Inflammatory macrophage treated with lipopolysaccharide for 1 hour (primary cell): ENCODE results near the gene ATRIP.
"Not testable (repeated sequence)": the region's sequence is repeated elsewhere in the genome, so short reads cannot be mapped to it uniquely, and the experiment has no call there.

ENCODE experiments used
- DNase-seq, 2 donors: peaks; one replicate each; pipeline ENCODE4 v3.0.0-alpha.2; 2020 to 2022

Gene ATRIP

GRCh38 chr3:48446425-48447193 lies at the start of gene ATRIP:
ATRIP (plus strand) TSS chr3:48446737; CDS start chr3:48446846, 109 bp downstream.
- DNase-seq = peak; percentile 80 to 92

DNA sequence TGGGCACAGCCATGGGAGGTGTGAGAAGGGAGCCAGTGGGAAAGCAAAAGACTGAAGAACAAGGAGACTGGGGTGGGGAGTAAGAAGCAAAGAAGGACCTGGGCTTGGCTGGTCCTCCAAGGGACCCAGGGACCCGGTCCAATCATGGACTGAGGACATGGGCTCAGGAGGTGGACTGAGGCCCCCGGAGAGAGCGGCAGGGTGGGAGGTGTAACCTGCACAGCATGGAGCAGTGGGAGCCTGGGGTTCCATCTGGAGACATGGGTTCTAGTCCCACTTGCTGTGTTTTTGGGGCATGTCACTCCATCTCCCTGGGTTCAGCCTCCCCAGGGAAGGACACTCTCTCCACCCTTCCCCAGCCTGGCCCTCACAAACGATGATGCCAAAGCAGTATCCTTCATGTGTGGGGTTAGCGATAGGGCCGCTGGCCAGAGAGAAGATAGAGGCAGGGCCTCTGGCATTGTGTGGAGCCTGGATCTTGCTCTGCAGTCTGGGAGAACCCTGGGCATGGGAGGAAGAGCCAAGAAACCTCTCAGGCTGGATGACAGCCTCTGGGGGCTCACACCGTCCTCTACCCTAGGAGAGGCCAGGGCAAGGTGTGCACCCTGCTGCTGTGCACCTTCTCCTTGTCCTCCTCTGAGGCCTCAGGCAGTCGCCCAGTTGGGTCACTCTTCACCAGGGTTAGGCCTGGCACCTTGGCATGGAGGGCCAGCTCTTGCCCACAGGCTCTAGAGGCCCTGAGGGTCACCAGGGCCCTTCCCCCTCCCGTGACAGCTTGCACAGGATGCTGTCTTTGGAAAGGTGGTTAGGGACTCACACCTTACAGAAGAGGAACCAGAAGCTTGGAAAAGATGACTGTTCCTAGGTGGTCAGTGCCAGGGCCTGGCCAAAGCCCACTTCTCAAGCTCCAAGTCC lies 48.5 kb upstream of the ATRIP start:
- DNase-seq = no peak

GRCh38 chr3:48398701-48399386 lies 47.7 kb upstream of the ATRIP start:
- no peak for DNase-seq

DNA sequence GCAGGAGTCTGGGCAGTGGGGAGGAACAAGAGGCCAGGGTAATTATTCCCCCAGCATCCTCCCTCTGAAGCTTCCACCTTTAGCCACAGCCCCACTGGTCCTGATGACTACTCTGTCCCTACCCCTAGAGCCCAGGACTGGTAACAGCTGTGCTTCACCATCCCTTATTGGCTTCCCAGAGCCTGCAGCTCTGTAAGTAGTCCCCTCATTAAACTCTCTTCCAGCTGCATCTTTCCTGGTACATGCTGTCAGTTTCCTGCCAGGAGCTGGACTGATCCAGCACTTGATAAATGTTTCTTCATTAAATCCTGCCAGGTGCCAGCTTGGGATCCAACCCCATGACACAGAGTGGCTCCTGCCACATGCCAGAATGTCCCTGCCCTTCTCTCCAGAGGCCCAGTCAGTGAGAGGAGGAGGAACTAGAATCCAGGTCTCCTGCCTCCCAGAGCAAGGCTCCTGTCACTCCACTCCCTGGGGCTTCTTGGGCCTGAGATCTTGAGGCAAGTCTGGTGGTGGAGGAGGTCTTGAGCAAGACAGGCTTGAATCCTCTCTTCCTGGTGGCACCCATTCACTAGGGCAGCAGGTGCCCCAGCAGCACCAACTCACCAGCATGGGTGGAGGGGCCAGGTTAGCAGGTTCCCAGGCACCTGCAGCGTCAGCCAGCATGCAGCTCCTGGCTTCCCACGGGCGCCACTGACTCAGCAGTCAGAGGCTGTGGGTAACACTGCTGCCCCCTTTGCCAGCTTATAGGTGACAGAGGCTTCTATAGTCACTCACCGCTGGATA lies 47.0 kb upstream of the ATRIP start:
- DNase-seq = no peak

GRCh38 chr3:48400824-48401433 lies 45.6 kb upstream of the ATRIP start:
- peak; percentile 28 to 61 for DNase-seq

DNA sequence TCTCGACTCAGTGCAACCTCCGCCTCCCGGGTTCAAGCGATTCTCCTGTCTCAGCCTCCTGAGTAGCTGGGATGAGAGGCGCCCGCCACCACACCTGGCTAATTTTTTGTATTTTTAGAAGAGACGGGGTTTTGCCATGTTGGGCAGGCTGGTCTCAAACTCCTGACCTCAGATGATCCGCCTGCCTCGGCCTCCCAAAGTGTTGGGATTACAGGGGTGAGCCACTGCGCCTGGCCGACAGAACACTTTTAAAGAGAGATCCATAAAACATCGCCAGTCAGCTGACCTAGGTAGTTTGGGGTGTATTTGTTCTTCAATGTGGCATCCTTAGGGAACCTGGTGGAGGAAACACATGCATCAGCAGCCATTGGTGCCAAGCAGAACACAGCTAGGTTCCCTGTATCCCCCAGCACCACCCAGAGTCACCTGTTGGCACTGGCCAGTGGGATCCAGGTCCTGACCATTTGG lies 45.1 kb upstream of the ATRIP start:
- DNase-seq = not testable (repeated sequence)

- DNase-seq = no peak
These were observed 44.2 kb upstream of the ATRIP start for GRCh38 chr3:48402281-48402732.

DNA sequence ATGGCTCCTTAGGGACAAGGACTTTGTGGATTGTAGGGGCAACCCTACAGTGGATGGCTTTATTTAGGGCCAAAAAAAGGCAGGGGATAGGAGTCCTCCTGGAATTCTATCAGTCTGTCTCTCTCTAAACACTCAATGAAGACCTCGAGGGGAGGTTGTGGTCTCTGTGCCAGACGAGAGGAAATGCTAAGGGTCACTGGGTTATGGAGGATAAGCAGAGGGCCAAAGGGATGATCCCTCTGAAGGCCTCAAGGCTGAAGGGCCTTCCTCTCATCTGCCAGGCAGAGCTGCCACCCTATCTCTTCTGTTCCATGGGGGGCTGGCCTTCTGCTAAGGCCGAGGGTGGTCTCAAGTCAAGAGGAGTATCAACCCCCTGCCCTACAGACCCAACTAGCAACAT lies 43.6 kb upstream of the ATRIP start:
- DNase-seq = no peak

DNA sequence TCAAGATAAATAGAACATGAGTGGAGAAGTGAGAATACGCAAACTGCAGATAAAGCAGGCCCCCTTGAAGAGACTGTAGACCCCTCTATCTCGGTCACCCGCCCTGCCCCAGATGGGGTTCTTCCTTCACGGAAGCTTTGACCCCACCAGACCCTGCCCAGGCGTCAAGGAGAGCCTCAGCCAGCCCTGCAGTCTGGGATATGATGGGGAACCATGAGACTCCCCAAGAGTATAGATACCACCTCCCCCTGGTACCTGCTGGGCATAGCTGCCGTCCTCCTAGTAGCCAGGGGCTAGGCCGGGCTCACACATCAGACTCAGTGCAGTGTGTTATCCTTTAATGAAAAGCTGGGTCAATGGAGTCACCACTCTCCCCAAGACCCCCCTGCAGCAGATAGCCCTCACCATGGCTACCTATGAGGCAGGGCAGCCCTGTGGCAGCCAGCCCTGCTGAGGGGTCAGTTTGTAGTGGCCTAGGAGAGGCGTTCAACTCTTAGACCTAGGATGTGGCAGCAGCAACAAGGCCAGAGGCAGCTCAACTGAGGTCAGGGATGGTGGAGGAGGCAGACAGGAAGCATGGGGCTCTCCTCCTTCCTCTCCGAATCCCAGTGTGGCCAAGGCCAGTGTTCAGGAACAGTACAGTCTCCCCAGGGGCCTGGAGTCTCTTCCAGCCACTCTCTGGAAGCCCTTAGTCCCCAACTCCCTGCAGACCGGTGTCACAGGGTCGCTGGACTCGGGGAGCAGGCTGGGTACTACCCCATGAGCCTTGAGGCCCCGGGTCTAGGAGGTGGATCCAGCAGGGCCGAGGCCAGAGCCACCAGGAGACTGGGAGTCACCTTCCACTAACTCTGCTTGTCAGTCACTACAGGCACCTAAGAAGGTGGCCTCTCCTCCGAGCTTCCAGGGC lies 42.8 kb upstream of the ATRIP start:
- DNase-seq = no peak

DNA sequence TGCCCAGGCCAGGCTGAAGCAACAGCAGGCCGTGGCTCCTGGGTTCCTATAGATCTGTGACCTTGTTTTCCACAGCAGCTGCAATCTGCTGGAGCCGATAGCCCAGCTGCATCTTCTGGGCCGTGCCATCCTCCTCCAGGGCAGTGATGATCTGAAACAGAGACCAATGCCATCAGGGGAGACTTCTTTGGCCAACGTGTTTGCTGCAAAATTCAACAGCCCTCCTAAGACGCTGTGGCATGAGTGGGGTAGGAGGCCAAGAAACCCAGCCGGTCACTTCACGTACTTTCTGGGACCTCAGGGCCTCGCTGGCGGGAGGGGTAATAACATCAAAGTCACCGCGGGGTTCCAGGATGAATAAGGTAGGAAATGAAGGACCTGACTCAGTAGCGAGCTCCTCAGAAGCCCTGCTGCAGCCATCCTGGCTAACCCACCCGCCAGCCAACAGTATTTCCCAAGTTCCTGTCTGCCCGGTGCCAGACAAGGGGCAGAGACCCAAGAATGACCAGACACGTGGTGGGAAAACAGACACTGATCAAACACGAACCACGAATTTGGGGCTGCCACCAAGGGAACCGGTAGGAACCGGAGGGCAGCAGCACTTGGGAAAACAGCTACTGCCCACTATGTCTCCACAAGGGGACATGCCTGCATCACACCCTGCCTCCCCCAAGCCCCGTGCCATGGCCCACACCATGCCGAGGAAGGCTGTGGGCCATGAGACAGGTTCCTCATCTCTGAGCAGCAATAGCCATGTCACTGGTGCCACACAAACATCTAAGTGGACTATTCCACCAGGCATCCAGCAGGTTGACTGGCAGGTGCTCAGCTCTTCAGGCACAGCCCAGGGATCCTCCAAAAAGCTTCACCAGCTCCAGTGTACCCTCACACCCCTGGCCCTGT lies 41.8 kb upstream of the ATRIP start:
- no peak for DNase-seq

GRCh38 chr3:48405343-48405881 lies 41.1 kb upstream of the ATRIP start:
- no peak for DNase-seq

DNA sequence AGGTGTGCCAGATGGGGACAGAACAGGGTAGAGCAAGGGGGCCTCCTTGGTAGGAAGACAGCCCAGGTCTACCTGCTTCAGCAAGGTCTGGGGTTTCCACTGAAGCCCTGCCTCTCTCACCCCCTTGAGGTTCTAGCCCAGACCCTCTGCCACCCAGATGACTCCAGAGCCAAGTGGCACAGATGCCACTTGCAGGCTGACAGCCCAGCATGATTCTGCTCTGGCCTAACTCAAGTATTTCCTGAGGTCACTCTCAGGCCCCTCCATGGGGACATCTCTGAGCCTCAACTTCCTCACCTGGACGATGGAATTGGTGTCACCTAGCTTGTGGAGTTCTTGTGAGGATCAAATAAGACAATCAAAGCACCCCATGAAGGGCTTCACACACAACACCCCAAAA lies 40.6 kb upstream of the ATRIP start:
- DNase-seq = no peak

DNA sequence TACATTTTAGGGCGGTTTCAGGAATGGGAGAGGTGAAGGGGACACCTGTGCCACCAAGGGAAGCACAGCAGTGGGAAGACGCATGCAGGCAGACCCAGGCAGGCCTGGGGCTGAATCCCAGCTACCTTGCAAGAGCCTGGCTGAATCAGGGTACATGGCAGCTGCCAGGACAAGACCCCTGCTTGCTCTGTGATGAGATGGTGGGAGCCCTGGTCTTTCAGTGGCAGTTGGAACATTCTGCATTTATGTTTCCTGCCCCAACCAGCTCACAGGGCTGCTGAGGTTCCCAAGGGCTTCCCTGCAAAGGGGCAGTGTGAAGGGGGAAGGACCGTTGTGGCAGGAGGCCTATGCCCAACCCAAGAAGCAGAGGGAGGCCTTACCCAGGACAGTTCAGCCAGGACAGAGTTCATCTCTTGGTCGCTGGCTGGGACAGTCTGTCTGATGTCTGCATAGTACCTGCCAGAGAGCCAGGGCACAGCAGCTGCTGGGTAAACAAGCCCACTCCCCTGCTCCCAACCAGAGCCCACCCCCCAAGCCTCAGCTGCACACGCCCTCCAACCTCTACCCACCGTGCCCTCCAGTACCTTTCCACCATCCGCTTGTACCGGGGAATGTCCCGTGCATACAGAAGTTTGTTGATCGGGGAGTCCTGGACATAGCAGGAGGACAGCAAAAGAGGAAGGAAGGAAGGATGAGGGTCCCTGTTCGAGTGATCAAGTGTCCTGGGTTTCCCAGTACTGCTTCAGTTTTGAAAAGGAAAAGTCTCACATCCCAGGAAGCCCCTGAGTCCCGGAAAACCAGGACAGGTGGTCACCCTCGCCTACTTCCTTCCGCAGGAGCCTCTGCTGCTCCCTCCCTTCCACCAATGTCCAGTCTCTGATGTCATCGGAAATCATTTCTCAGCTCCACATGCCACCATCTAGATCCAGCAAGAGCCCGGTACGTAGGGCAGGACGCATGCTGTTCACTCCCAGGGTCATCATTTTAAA lies 39.8 kb upstream of the ATRIP start:
- no peak for DNase-seq

GRCh38 chr3:48407542-48408099 lies 38.9 kb upstream of the ATRIP start:
- no peak for DNase-seq

- no peak for DNase-seq
These were observed 37.7 kb upstream of the ATRIP start for GRCh38 chr3:48408823-48409281.

GRCh38 chr3:48409291-48410201 lies 37.0 kb upstream of the ATRIP start:
- no peak for DNase-seq
